OCI-LY1 (cell line): ENCODE results near the gene NUP50.

Experiments
- EZH2 ChIP-seq: fragments of 200-600 bp; sonication (generic), shearing (Covaris generic); IDR thresholded peaks from 2 replicates; pipeline ENCODE4 v1.8.0; 2017; ENCODE audit warnings: borderline replicate concordance, mixed run types, mild to moderate bottlenecking, antibody characterized with exemption, low read length, moderate library complexity, mixed read lengths
- TF ChIP-seq, protein P1 (sequence below): fragments of 200-600 bp; sonication (generic), shearing (Covaris generic); IDR thresholded peaks from 2 replicates; pipeline ENCODE4 v1.5.1; 2017; ENCODE audit warnings: mild to moderate bottlenecking, antibody characterized with exemption, low read length, moderate library complexity, mixed read lengths

DNA sequence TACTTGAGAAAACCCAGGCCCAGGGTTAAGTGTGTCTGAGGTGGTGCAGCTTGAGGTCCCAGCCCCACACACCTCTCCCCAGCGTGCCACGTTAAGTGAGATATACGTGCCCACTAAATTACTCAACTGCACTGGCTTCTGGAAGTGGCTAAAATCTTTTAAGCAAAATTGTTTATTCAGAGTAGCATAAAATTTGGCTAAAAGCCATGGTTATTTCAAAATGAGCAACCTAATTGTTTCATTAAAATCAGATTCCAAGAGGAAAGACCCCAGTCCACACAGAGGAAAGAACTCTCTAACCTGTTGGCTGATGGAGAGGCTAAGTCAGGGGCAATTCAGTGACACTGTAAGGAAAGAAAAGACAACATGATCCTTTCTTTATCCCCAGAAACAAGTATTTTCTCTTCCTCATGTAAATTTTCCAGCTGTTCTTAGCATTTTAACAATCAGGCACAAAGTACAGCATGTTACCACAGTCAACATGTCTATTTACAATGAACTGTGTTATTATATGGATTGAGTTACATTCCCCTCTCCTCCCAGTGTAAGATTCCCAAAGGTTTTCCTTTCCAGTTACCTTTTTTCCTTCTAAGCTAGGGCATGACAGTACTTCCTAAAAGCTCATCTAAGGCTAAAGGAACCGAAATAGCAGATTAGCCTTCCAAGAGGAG, 26.6 kb downstream of the NUP50 start:
- TF ChIP-seq, protein P1, sequence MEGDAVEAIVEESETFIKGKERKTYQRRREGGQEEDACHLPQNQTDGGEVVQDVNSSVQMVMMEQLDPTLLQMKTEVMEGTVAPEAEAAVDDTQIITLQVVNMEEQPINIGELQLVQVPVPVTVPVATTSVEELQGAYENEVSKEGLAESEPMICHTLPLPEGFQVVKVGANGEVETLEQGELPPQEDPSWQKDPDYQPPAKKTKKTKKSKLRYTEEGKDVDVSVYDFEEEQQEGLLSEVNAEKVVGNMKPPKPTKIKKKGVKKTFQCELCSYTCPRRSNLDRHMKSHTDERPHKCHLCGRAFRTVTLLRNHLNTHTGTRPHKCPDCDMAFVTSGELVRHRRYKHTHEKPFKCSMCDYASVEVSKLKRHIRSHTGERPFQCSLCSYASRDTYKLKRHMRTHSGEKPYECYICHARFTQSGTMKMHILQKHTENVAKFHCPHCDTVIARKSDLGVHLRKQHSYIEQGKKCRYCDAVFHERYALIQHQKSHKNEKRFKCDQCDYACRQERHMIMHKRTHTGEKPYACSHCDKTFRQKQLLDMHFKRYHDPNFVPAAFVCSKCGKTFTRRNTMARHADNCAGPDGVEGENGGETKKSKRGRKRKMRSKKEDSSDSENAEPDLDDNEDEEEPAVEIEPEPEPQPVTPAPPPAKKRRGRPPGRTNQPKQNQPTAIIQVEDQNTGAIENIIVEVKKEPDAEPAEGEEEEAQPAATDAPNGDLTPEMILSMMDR = no peak
- TF ChIP-seq EZH2 = no peak
